Trophoblast cell (in vitro differentiated cells and primary cell): ENCODE data around the gene ZFYVE28.

Experiments used
- DNase-seq, 2 donors: peaks; one replicate each; pipeline ENCODE4 v3.0.0-alpha.2; 2016
- H2AFZ ChIP-seq: 2 replicates; pipeline ENCODE4 v1.6.1; 2013; ENCODE audit warnings: low read length, moderate library complexity, mild to moderate bottlenecking; ENCODE audit not compliant: insufficient read depth, poor library complexity
- H2AK5ac ChIP-seq: 2 replicates; pipeline ENCODE4 v1.6.1; 2013; ENCODE audit warnings: mild to moderate bottlenecking, low read length
- H2BK120ac ChIP-seq: 2 replicates; pipeline ENCODE4 v1.6.1; 2013; ENCODE audit warnings: low read length, mild to moderate bottlenecking, moderate library complexity; ENCODE audit not compliant: insufficient read depth, poor library complexity
- H2BK12ac ChIP-seq: 2 replicates; pipeline ENCODE4 v1.6.1; 2013; ENCODE audit warnings: mild to moderate bottlenecking, low read length, moderate library complexity
- H2BK5ac ChIP-seq: 2 replicates; pipeline ENCODE4 v1.6.1; 2013; ENCODE audit warnings: low read length, low read depth, moderate library complexity, mild to moderate bottlenecking; ENCODE audit not compliant: poor library complexity
- H3K14ac ChIP-seq: 2 replicates; pipeline ENCODE4 v1.6.1; 2013; ENCODE audit warnings: mild to moderate bottlenecking, low read length
- H3K18ac ChIP-seq: 2 replicates; pipeline ENCODE4 v1.6.1; 2013; ENCODE audit warnings: mild to moderate bottlenecking, low read length
- H3K23ac ChIP-seq: 2 replicates; pipeline ENCODE4 v1.6.1; 2013; ENCODE audit warnings: low read length
- H3K27ac ChIP-seq: 2 replicates; pipeline ENCODE4 v1.5.1; 2013; ENCODE audit warnings: low read depth, mild to moderate bottlenecking, inconsistent platforms, low read length, moderate library complexity
- H3K27me3 ChIP-seq: 2 replicates; pipeline ENCODE4 v1.6.1; 2013; ENCODE audit warnings: inconsistent platforms, mild to moderate bottlenecking, low read length, moderate library complexity; ENCODE audit not compliant: insufficient read depth
- H3K36me3 ChIP-seq, 2 experiments: 1 replicate in 1 of 2; 2 replicates in 1 of 2; pipeline ENCODE4 v1.6.1; 2013; ENCODE audit warnings: low read length in 2 of 2, mild to moderate bottlenecking in 2 of 2, moderate library complexity in 1 of 2; ENCODE audit not compliant: insufficient read depth in 2 of 2, control insufficient read depth in 1 of 2
- H3K4ac ChIP-seq: 2 replicates; pipeline ENCODE4 v1.6.1; 2013; ENCODE audit warnings: low read depth, mild to moderate bottlenecking, low read length, moderate library complexity
- H3K4me1 ChIP-seq, 2 experiments: 1 replicate in 1 of 2; 2 replicates in 1 of 2; pipeline ENCODE4 v1.6.1; 2013; ENCODE audit warnings: low read length in 2 of 2, mild to moderate bottlenecking in 2 of 2, moderate library complexity in 1 of 2; ENCODE audit not compliant: insufficient read depth in 2 of 2, control insufficient read depth in 1 of 2
- H3K4me2 ChIP-seq: 2 replicates; pipeline ENCODE4 v1.6.1; 2013; ENCODE audit warnings: inconsistent platforms, mild to moderate bottlenecking, low read length, moderate library complexity
- H3K4me3 ChIP-seq: 2 replicates; pipeline ENCODE4 v1.5.1; 2013; ENCODE audit warnings: mild to moderate bottlenecking, low read depth, low read length, inconsistent platforms
- H3K79me1 ChIP-seq: one replicate; pipeline ENCODE4 v1.6.1; 2013; ENCODE audit warnings: low read length
- H3K79me2 ChIP-seq: 2 replicates; pipeline ENCODE4 v1.6.1; 2013; ENCODE audit warnings: low read length, mild to moderate bottlenecking; ENCODE audit not compliant: control insufficient read depth, insufficient read depth, poor library complexity
- H3K9ac ChIP-seq: 2 replicates; pipeline ENCODE4 v1.6.1; 2013; ENCODE audit warnings: mild to moderate bottlenecking, low read length
- H3K9me3 ChIP-seq: 2 replicates; pipeline ENCODE4 v1.6.1; 2013; ENCODE audit warnings: low read depth, mild to moderate bottlenecking, control low read depth, inconsistent platforms, low read length; ENCODE audit not compliant: insufficient read depth
- H4K12ac ChIP-seq: 2 replicates; pipeline ENCODE4 v1.6.1; 2013; ENCODE audit warnings: low read depth, mild to moderate bottlenecking, low read length, moderate library complexity
- H4K8ac ChIP-seq: 2 replicates; pipeline ENCODE4 v1.6.1; 2013; ENCODE audit warnings: low read depth, mild to moderate bottlenecking, low read length, moderate library complexity
- H4K91ac ChIP-seq: one replicate; pipeline ENCODE4 v1.6.1; 2013; ENCODE audit warnings: low read depth, mild to moderate bottlenecking, low read length, moderate library complexity
- WGBS: extraction: QIAGEN DNeasy Blood & Tissue Kit; methylation state at CpG from one replicate; pipeline ENCODE4 v1.1.7; 2013; ENCODE audit warnings: missing lambda C conversion rate; ENCODE audit not compliant: insufficient read length, insufficient coverage; ENCODE audit errors: extremely low coverage; 5-methylcytosine and 5-hydroxymethylcytosine counted together

Gene ZFYVE28

DNA sequence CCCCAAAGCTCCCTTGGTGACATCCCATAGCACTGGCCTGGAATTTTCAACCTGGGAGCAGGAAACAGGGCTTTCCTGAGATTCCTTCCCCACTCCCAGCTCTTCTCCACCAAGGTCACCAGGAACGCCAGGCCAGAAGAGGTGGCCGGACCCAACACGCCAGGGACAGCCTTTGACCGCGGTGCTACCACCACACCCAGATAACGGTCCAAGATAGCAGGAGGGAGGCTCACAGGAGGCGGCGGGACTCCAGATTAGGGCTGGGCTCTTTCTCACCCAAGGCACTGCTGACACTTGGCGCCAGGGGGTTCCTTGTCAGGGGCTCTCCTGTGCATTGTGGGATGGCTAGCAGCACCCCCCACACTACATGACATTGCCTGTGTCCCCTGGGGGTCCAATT lies 22.9 kb downstream of the ZFYVE28 start:
- Histone ChIP-seq H3K9ac (no peak overlapping the region), H2BK5ac (no peak overlapping the region), H4K91ac (no peak overlapping the region), H3K4ac (no peak overlapping the region), H3K4me1 (peaks cover 2% of the 10 kb centered on the region in 2 experiments), H3K18ac (no peak overlapping the region), H3K36me3 (no peaks in the 10 kb centered on the region), H3K9me3 (peaks cover 3% of the 10 kb centered on the region), H2BK12ac (no peak overlapping the region), H3K4me2 (no peak overlapping the region), H3K27ac (no peak overlapping the region), H3K27me3 (no peaks in the 10 kb centered on the region), H3K14ac (no peak overlapping the region), H2BK120ac (no peak overlapping the region), H3K79me1 (no peaks in the 10 kb centered on the region), H3K4me3 (no peak overlapping the region), H2AFZ (no peak overlapping the region), H3K23ac (no peak overlapping the region), H4K8ac (no peak overlapping the region), H4K12ac (no peak overlapping the region), H2AK5ac (no peak overlapping the region), H3K79me2 (no peaks in the 10 kb centered on the region)
- no CpG with 5 or more reads among the region's 9 CpGs for WGBS
- no peak for DNase-seq

DNA sequence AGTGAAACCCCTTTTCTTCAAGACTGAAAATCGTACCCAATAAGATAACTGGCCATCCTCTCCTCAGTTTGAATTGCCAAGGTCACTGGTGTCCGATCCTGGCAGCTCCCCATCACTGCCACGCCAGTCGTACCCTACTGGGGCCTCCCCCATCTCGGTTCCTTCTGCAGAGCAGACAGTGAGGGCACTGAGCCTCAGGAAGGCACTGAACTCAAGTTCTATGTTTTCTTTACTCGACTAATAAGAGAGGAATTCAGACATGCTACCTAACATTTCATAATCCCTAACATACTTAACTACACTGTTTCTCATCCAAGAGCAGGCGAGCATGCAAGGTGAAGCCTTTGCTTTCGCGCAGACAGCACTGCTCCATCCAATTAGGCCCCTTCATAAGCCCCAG lies 23.4 kb downstream of the ZFYVE28 start:
- Histone ChIP-seq H3K9ac (no peak overlapping the region), H3K14ac (no peak overlapping the region), H3K4me2 (no peak overlapping the region), H4K12ac (no peak overlapping the region), H2BK120ac (no peak overlapping the region), H3K9me3 (peaks cover 2% of the 10 kb centered on the region), H2BK12ac (no peak overlapping the region), H3K23ac (no peak overlapping the region), H4K91ac (no peak overlapping the region), H3K4me1 (peaks cover 2% of the 10 kb centered on the region in 2 experiments), H3K4me3 (no peak overlapping the region), H3K79me1 (no peaks in the 10 kb centered on the region), H3K18ac (no peak overlapping the region), H3K79me2 (no peaks in the 10 kb centered on the region), H4K8ac (no peak overlapping the region), H3K4ac (no peak overlapping the region), H2AFZ (no peak overlapping the region), H2AK5ac (no peak overlapping the region), H3K36me3 (no peaks in the 10 kb centered on the region), H3K27me3 (no peaks in the 10 kb centered on the region), H2BK5ac (no peak overlapping the region), H3K27ac (no peak overlapping the region)
- peak in 1 of 2 donors; percentile 32 for DNase-seq
- no CpG with 5 or more reads among the region's 9 CpGs for WGBS

DNA sequence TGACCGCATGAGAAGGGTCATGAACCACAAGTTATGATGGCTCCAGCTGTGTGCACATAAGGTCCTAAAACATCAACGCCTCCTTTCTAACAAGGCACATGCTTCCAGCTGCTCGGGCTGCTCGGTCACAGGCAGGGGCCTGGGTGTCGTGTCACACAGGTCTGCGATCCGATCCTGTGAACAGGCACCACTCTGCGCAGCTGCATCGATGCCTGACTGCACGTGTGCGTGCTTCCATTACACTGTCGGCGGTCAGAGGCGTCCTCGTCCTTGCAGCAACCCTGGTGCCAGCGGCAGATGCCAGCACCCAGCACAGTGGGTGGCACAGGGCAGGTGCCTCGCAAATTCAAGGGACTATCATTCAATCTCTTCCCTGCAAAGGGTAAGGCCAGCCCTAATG lies 23.9 kb downstream of the ZFYVE28 start:
- no CpG with 5 or more reads among the region's 17 CpGs for WGBS
- no peak overlapping the region for H4K12ac ChIP-seq

DNA sequence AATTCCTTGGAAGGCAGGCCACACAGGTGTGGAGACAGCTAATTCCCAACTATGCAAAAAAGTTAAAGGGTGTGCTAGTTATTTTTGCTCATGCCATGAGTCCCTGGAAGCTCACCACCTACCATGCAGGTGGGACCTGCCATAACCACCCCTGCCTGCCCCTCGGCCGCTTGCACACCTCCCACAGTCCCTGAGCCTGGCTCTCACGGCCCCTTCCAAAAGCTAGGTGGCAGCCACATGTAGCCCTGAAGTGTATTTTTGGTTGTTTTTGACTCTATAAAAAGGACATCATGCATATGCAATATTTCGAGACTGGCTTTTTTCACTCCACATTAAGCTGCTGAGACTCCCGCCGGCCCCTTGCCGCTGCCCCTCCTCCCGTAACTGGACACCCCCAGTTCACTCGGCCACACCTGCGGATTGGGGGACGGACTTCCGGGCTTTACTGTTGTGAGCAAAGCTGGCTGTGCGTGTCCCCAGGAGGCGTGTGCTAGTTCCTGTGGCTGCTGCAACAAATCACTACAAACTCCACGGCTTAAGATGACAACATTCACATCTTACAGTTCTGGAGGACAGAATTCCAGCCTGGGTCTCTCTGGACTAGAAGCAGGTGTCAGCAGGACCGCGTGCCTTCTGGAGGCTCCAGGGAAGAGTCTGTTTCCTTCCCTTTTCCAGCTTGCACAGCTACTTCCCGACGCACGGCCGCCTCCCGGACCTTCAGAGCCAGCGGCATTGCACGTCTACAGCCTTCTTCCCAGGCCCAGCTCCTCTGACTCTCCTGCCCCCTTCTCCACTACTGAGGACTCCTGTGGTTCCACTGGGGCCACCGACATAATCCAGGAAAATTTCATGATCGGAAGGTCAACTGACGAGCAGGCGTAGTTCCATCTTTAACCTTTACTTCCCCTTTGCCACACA lies 24.8 kb downstream of the ZFYVE28 start:
- WGBS: no CpG with 5 or more reads among the region's 28 CpGs
- peak overlapping the region; percentile 7 for H4K8ac ChIP-seq
- no peak overlapping the region for H2AK5ac ChIP-seq
- no peak overlapping the region for H3K23ac ChIP-seq
- H3K9ac ChIP-seq: no peak overlapping the region
- H3K79me1 ChIP-seq: no peaks in the 10 kb centered on the region
- H3K79me2 ChIP-seq: no peaks in the 10 kb centered on the region
- no peak for DNase-seq
- no peak overlapping the region for H3K4me3 ChIP-seq
- H4K12ac ChIP-seq: no peak overlapping the region
- no peak overlapping the region for H2BK120ac ChIP-seq
- H3K4ac ChIP-seq: no peak overlapping the region
- H3K27me3 ChIP-seq: no peaks in the 10 kb centered on the region
- H2BK5ac ChIP-seq: no peak overlapping the region
- H4K91ac ChIP-seq: no peak overlapping the region
- H3K9me3 ChIP-seq: peaks cover 2% of the 10 kb centered on the region
- no peak overlapping the region for H3K27ac ChIP-seq
- H3K4me1 ChIP-seq: peaks cover 2% of the 10 kb centered on the region in 2 experiments
- H2BK12ac ChIP-seq: no peak overlapping the region
- no peak overlapping the region for H3K18ac ChIP-seq
- peak overlapping the region; percentile 39 for H2AFZ ChIP-seq
- H3K4me2 ChIP-seq: peak overlapping the region; percentile 49
- H3K14ac ChIP-seq: no peak overlapping the region
- no peaks in the 10 kb centered on the region for H3K36me3 ChIP-seq

More for the DNA sequence above, 23.9 kb downstream of the ZFYVE28 start:
- Histone ChIP-seq H2BK5ac (no peak overlapping the region), H2AK5ac (no peak overlapping the region), H3K27ac (no peak overlapping the region), H3K14ac (no peak overlapping the region), H3K4me1 (peaks cover 2% of the 10 kb centered on the region in 2 experiments), H4K8ac (no peak overlapping the region), H3K36me3 (no peaks in the 10 kb centered on the region), H3K27me3 (no peaks in the 10 kb centered on the region), H3K9me3 (peaks cover 2% of the 10 kb centered on the region), H3K4ac (no peak overlapping the region), H2BK120ac (no peak overlapping the region), H3K18ac (no peak overlapping the region), H3K4me3 (no peak overlapping the region), H3K9ac (no peak overlapping the region), H2BK12ac (no peak overlapping the region), H3K79me2 (no peaks in the 10 kb centered on the region), H2AFZ (no peak overlapping the region), H3K79me1 (no peaks in the 10 kb centered on the region), H4K91ac (no peak overlapping the region), H3K23ac (no peak overlapping the region), H3K4me2 (no peak overlapping the region)
- DNase-seq: no peak
